Measurements from ENCODE around the gene ZFX.

Gene ZFX

DNA sequence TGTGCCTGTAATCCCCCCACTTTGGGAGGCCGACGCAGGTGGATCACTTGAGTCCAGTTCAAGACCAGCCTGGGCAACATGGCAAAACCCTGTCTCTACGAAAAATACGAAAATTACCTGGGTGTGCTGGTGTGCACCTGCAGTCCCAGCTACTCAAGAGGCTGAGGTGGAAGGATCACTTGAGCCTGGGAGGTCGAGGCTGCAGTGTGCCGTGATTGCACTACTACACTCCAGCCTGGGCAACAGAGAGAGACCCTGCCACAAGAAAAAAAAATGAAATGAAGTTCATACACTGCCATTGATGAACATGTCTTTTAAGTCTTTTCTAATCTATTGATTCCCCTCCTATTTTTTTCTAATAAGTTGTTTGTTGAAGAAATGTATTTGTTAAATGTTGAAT lies 5.0 kb upstream of the ZFX start:
- H3K27me3 ChIP-seq (ENCODE audit: control insufficient read depth, insufficient read depth, low read length), result no peaks in the 10 kb centered on the region
- H3K36me3 ChIP-seq (ENCODE audit: control insufficient read depth, low read depth, low read length), result no peaks in the 10 kb centered on the region
- H3K9me3 ChIP-seq (ENCODE audit: control insufficient read depth, low read depth, low read length), result no peaks in the 10 kb centered on the region
- H3K4me3 ChIP-seq (ENCODE audit: low read length), result no peak overlapping the region
- no peak overlapping the region for H3K27ac ChIP-seq (ENCODE audit: low read length)
- no peak overlapping the region for H3K9ac ChIP-seq (ENCODE audit: low read length)
- peaks cover 33% of the 10 kb centered on the region for H3K4me1 ChIP-seq (ENCODE audit: control insufficient read depth, low read depth, low read length)

DNA sequence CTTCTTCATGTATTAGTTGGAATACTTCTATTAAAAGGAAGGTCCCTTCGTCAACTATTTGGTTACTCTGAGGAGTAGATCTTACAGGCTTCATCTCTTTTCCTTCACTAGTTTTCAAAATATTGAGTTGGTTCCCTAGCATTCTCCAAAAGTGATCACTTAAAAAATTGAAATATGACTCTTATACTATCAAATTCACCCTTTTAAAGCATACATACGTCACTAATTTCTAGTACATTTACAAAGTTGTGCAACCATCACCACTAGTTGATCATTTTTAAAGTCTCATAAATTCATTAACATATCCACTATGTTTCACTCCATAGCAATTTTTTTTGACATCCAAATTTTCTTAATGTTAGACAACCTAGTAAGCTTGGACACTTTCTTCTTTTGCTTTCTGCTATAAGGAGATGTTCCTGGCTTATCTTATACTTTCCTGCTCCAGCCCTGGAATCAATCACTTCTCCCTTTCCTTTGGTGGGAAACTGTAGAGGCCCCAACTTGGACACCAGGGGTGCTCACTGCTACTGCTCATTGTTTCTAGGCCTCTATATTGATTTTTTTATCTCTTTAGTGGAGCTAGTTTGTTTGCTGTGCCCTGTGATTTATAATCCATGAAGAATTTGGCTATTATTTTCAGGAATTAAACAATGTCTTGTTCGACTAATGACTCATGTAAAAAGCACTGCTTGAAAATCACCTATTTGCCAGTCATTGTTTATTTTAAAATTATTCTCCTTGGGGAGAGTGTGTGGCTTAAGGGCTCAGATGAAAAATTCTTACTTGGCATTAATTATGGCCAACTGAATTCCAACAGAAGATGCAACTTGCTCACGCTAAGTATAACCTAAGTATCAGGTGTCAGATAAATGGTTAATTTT lies 4.0 kb upstream of the ZFX start:
- Histone ChIP-seq H3K36me3 (ENCODE audit: control insufficient read depth, low read depth, low read length) (no peaks in the 10 kb centered on the region), H3K4me3 (ENCODE audit: low read length) (no peak overlapping the region), H3K27ac (ENCODE audit: low read length) (no peak overlapping the region), H3K27me3 (ENCODE audit: control insufficient read depth, insufficient read depth, low read length) (no peaks in the 10 kb centered on the region), H3K4me1 (ENCODE audit: control insufficient read depth, low read depth, low read length) (peaks cover 33% of the 10 kb centered on the region), H3K9me3 (ENCODE audit: control insufficient read depth, low read depth, low read length) (no peaks in the 10 kb centered on the region), H3K9ac (ENCODE audit: low read length) (no peak overlapping the region)

DNA sequence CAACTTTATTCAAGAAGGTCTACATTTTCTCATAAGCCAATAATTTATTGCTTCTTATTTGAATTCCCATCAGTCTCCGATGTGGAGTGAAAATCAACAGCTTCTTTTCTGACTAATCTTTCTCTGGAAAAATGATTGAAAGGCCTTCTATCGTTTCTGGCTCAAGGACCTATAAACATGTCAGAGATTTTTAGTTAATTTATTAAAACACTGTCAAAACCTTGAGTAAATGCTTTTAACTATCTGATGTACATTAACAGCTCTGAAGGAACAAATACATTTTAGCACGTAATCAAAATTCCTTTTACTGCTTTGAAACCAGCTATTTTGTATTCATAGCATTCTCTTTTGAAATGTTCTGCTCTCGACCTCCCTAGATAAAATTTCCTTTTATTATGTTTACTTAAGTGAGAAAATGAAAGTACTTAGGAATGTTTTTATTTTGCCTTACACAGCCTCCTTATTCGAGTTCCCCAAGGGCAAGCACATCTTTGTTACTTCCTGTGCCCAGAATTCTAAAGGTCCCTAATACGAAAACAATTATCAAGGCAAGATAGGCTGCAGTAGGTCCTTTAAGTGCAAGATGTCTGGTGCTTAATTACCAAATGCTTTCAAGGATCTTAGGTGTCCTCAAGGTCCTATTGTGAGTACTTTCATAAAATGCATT lies 3.1 kb upstream of the ZFX start:
- Histone ChIP-seq H3K27me3 (ENCODE audit: control insufficient read depth, insufficient read depth, low read length) (no peaks in the 10 kb centered on the region), H3K9me3 (ENCODE audit: control insufficient read depth, low read depth, low read length) (no peaks in the 10 kb centered on the region), H3K9ac (ENCODE audit: low read length) (peak overlapping the region; percentile 8), H3K27ac (ENCODE audit: low read length) (no peak overlapping the region), H3K36me3 (ENCODE audit: control insufficient read depth, low read depth, low read length) (no peaks in the 10 kb centered on the region), H3K4me1 (ENCODE audit: control insufficient read depth, low read depth, low read length) (peaks cover 33% of the 10 kb centered on the region), H3K4me3 (ENCODE audit: low read length) (no peak overlapping the region)

DNA sequence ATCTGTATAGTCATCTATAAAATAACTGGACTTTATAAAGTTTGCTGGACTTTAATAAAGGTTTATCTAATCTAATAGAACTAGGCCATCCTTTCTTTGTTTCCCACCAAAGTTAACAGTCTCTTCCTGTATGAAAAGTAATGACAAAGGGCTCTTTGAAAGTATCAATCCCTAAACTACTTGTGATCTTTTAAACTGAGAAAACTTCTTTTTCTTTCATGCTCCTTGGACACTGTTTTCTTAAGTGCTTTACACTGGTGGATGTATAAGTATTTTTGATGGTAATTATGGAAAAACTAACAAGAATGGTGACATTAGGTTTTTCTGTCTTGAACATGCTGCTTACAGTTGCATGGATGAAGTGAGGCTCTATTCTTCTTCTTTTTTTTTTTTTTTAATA lies 2.4 kb upstream of the ZFX start:
- H3K9me3 ChIP-seq (ENCODE audit: control insufficient read depth, low read depth, low read length), result no peaks in the 10 kb centered on the region
- no peaks in the 10 kb centered on the region for H3K36me3 ChIP-seq (ENCODE audit: control insufficient read depth, low read depth, low read length)
- H3K4me1 ChIP-seq (ENCODE audit: control insufficient read depth, low read depth, low read length), result peaks cover 37% of the 10 kb centered on the region
- H3K9ac ChIP-seq (ENCODE audit: low read length), result peak overlapping the region; percentile 8
- no peaks in the 10 kb centered on the region for H3K27me3 ChIP-seq (ENCODE audit: control insufficient read depth, insufficient read depth, low read length)
- no peak overlapping the region for H3K4me3 ChIP-seq (ENCODE audit: low read length)
- H3K27ac ChIP-seq (ENCODE audit: low read length), result no peak overlapping the region

DNA sequence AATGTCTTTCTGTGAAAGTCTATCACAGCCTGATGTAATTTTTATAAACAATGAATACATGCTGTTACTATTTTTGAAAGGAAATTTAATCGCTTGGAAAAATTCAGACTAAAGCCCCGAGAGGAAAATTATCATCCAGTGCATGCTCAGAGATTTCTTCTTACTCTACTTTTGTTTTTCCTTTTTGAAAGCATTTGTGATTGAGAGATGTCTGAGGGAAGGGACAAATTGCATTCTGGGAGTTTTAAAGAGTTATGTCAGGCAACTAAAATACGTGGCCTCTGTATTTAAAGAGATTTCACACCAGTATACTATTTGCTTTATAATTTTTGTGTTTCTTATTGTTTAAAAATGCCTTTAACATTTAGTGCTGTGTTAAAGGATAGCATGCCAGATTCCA lies 1.4 kb upstream of the ZFX start:
- peak overlapping the region; percentile 91 for H3K9ac ChIP-seq (ENCODE audit: low read length)
- H3K4me1 ChIP-seq (ENCODE audit: control insufficient read depth, low read depth, low read length), result peaks cover 41% of the 10 kb centered on the region
- peaks cover 3% of the 10 kb centered on the region for H3K36me3 ChIP-seq (ENCODE audit: control insufficient read depth, low read depth, low read length)
- no peaks in the 10 kb centered on the region for H3K9me3 ChIP-seq (ENCODE audit: control insufficient read depth, low read depth, low read length)
- no peak overlapping the region for H3K27ac ChIP-seq (ENCODE audit: low read length)
- H3K4me3 ChIP-seq (ENCODE audit: low read length), result no peak overlapping the region
- no peaks in the 10 kb centered on the region for H3K27me3 ChIP-seq (ENCODE audit: control insufficient read depth, insufficient read depth, low read length)

DNA sequence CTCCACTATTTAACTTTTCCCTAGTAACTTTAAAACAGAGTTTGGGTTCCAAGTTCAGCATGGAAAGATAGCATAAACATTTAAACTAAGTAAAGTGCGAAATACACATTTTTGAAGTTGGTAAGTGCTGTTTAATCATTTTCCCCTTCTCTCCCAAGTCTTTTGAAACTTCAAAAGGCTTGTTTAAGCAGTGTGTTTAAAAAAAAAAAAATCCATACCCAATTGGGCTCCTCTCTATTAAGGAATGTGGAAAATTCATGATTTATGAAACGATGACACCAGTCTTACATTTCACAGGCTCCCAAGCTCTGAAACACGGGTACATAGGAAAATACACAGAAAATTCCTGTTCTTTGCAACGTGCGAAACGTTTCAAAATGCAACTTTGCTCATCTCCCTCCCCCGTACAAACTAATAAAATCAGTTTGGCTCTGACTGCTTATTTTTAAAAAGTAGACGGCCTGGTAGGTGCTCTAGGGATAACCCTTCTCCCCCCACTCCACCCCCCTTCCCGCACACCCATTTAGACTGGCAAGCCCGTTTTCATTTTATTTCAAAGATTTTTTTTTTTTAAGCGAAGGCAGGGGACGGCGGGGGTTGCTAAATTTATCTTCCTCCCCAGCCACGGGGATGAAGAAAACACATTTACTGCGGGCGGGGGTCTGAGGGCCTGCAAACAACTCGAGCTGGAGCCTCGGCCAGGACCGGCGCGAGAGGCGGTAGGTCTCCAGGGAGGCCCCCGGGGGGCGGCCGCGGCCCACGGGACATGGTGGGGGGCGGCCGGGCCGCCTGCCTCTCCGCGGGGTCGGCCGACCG lies 786 bp upstream of the ZFX start:
- Histone ChIP-seq H3K4me1 (ENCODE audit: control insufficient read depth, low read depth, low read length) (peaks cover 44% of the 10 kb centered on the region), H3K4me3 (ENCODE audit: low read length) (peak overlapping the region; percentile 81), H3K9me3 (ENCODE audit: control insufficient read depth, low read depth, low read length) (no peaks in the 10 kb centered on the region), H3K36me3 (ENCODE audit: control insufficient read depth, low read depth, low read length) (peaks cover 8% of the 10 kb centered on the region), H3K9ac (ENCODE audit: low read length) (peak overlapping the region; percentile 91), H3K27ac (ENCODE audit: low read length) (peak overlapping the region; percentile 86), H3K27me3 (ENCODE audit: control insufficient read depth, insufficient read depth, low read length) (no peaks in the 10 kb centered on the region)

DNA sequence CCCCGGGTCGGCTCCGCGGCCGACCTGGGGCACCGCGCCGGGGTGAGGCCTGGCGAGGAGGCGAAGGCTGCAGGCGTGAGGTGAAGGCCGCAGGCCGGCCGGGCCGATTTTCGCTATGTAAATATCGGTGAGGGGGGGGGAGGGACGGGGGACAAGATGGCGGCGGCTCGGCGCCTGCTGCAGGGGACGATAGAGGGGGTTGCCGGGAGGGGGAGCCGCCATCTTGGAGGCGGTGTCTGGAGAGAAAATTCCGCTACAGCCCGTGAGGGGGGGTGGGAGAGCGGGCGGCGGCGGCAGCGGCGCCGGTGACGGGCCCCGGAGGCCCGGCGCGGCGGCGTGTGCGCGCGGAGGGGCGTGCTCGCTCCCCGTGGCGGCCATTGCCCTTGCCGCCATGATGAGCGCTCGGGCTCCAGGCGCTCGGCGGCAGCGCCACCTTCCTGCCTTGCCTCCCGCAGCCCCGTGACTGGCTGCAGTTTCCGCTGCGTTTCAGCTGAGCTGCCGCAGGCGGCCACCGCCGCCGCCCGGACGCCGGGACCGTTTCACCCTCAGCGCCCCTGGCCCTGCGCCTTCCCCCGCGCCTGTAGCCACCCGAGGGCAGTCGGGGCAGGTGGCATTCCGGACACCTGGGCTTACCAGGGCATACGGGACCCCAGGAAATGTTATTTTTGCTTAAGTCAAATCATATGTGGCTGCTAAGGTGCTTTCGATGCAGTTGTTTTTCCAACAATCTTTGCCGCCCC lies 692 bp downstream of the ZFX start:
- H3K9ac ChIP-seq (ENCODE audit: low read length), result peak overlapping the region; percentile 91
- no peaks in the 10 kb centered on the region for H3K9me3 ChIP-seq (ENCODE audit: control insufficient read depth, low read depth, low read length)
- H3K36me3 ChIP-seq (ENCODE audit: control insufficient read depth, low read depth, low read length), result peaks cover 15% of the 10 kb centered on the region
- H3K27me3 ChIP-seq (ENCODE audit: control insufficient read depth, insufficient read depth, low read length), result no peaks in the 10 kb centered on the region
- H3K4me1 ChIP-seq (ENCODE audit: control insufficient read depth, low read depth, low read length), result peaks cover 44% of the 10 kb centered on the region
- H3K4me3 ChIP-seq (ENCODE audit: low read length), result peak overlapping the region; percentile 96
- peak overlapping the region; percentile 68 for H3K27ac ChIP-seq (ENCODE audit: low read length)

DNA sequence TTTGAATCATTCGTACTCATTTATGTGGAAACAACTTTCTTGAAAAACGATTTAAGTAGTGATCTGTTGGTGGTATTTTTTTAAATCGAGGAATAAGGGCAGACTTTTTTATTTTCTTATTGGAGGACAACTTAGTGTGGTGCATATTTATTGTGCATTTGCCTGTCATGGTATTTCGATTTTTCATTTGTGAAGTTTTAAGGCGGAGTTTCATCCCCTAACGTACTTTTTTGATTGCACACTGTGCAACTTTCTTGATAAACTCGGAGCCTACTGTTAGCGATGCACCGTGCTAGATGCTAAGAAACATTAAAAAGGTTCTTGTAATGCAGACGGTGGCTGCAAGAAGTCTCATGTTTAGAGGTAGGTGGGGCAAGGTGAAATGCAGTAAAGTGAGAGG lies 1.4 kb downstream of the ZFX start:
- H3K4me1 ChIP-seq (ENCODE audit: control insufficient read depth, low read depth, low read length), result peaks cover 37% of the 10 kb centered on the region
- peak overlapping the region; percentile 96 for H3K4me3 ChIP-seq (ENCODE audit: low read length)

DNA sequence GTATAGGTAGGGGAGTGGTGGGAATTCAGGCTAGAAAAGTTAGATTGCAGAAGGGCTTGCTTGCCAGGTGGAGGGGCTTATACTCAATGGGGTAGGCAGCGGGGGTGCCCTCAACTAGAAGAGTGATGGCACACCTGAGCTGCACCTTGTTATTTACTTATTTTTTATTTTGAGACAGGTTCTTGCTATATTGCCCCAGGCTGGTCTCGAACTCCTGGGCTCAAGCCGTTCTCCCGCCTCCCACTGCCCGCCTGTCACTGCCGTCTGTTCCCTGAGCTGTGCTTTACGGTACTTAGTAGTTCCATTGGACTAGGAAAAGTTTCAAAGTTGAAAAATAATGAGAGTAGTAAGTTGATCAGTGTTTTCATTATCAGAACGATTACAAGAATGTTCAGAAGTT lies 2.0 kb downstream of the ZFX start:
- H3K9ac ChIP-seq (ENCODE audit: low read length), result peak overlapping the region; percentile 91
- H3K9me3 ChIP-seq (ENCODE audit: control insufficient read depth, low read depth, low read length), result no peaks in the 10 kb centered on the region
- no peak overlapping the region for H3K27ac ChIP-seq (ENCODE audit: low read length)
- peak overlapping the region; percentile 96 for H3K4me3 ChIP-seq (ENCODE audit: low read length)
- H3K4me1 ChIP-seq (ENCODE audit: control insufficient read depth, low read depth, low read length), result peaks cover 31% of the 10 kb centered on the region
- no peaks in the 10 kb centered on the region for H3K27me3 ChIP-seq (ENCODE audit: control insufficient read depth, insufficient read depth, low read length)
- H3K36me3 ChIP-seq (ENCODE audit: control insufficient read depth, low read depth, low read length), result peaks cover 15% of the 10 kb centered on the region

More for the DNA sequence above, 1.4 kb downstream of the ZFX start:
- H3K9ac ChIP-seq (ENCODE audit: low read length), result peak overlapping the region; percentile 91
- no peaks in the 10 kb centered on the region for H3K27me3 ChIP-seq (ENCODE audit: control insufficient read depth, insufficient read depth, low read length)
- no peaks in the 10 kb centered on the region for H3K9me3 ChIP-seq (ENCODE audit: control insufficient read depth, low read depth, low read length)
- H3K36me3 ChIP-seq (ENCODE audit: control insufficient read depth, low read depth, low read length), result peaks cover 15% of the 10 kb centered on the region
- H3K27ac ChIP-seq (ENCODE audit: low read length), result peak overlapping the region; percentile 68

DNA sequence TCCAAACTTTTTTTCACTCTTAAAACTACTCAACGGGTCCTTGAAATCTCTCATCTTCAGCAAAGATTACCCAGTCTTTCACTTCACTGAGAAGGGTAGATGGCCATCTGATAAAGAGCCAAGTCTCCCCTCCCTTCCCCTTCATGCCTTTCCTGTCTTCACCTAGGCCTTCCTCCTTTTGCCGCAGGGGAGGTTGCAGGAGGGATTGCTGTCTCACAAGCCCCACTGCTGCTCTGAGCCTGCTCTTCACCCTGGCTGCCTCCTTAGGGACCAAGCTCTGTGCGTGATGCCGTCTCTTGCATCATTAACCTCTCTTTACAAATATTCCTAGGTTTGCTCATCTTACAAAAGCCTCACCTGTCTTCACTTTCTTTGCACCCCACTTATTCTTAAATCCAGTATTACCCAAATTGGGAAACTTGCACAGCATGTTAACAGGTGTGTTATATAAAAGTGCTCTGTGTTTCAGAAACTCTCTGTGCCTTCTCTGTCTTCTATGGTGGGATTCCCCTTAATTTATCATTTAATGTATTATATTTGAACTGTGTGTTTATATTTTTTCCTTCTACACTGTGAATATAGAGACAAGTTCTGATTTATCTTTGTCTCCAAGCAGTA lies 3.8 kb downstream of the ZFX start:
- peaks cover 21% of the 10 kb centered on the region for H3K36me3 ChIP-seq (ENCODE audit: control insufficient read depth, low read depth, low read length)
- H3K27me3 ChIP-seq (ENCODE audit: control insufficient read depth, insufficient read depth, low read length), result no peaks in the 10 kb centered on the region
- peak overlapping the region; percentile 2 for H3K4me3 ChIP-seq (ENCODE audit: low read length)
- H3K4me1 ChIP-seq (ENCODE audit: control insufficient read depth, low read depth, low read length), result peaks cover 16% of the 10 kb centered on the region
- H3K27ac ChIP-seq (ENCODE audit: low read length), result peak overlapping the region; percentile 1
- no peak overlapping the region for H3K9ac ChIP-seq (ENCODE audit: low read length)
- H3K9me3 ChIP-seq (ENCODE audit: control insufficient read depth, low read depth, low read length), result no peaks in the 10 kb centered on the region
